ENCODE results near the gene SSR4.
"Not testable (repeated sequence)": the region's sequence is repeated elsewhere in the genome, so short reads cannot be mapped to it uniquely, and the experiment has no call there.

SSR4 gene

GRCh38 chrX:153803211-153804099 lies 9.0 kb downstream of the SSR4 start:
- DNase-seq (ENCODE audit: low read depth in 2 of 2, low spot score in 1 of 2), result no peak

GRCh38 chrX:153804100-153804595 lies 9.7 kb downstream of the SSR4 start:
- no peak for DNase-seq (ENCODE audit: low read depth in 2 of 2, low spot score in 1 of 2)

- no peak for DNase-seq (ENCODE audit: low read depth in 2 of 2, low spot score in 1 of 2)
These were observed 10.2 kb downstream of the SSR4 start for GRCh38 chrX:153804621-153805020.

- DNase-seq (ENCODE audit: low read depth in 2 of 2, low spot score in 1 of 2), result no peak
These were observed 11.0 kb downstream of the SSR4 start for GRCh38 chrX:153805436-153805835.

- no peak for DNase-seq (ENCODE audit: low read depth in 2 of 2, low spot score in 1 of 2)
These were observed 12.6 kb downstream of the SSR4 start for GRCh38 chrX:153806999-153807575.

GRCh38 chrX:153807976-153808375 lies 13.5 kb downstream of the SSR4 start:
- no peak for DNase-seq (ENCODE audit: low read depth in 2 of 2, low spot score in 1 of 2)

GRCh38 chrX:153812220-153812619 lies 17.8 kb downstream of the SSR4 start:
- no peak for DNase-seq (ENCODE audit: low read depth in 2 of 2, low spot score in 1 of 2)

GRCh38 chrX:153813161-153813560 lies 18.7 kb downstream of the SSR4 start:
- DNase-seq (ENCODE audit: low read depth in 2 of 2, low spot score in 1 of 2), result no peak

- DNase-seq (ENCODE audit: low read depth in 2 of 2, low spot score in 1 of 2), result no peak
These were observed 20.3 kb downstream of the SSR4 start for GRCh38 chrX:153814591-153815315.

GRCh38 chrX:153816831-153817690 lies 22.6 kb downstream of the SSR4 start:
- DNase-seq (ENCODE audit: low read depth in 2 of 2, low spot score in 1 of 2), result no peak

GRCh38 chrX:153818064-153818463 lies 23.6 kb downstream of the SSR4 start:
- not testable (repeated sequence) for DNase-seq (ENCODE audit: low read depth in 2 of 2, low spot score in 1 of 2)

- no peak for DNase-seq (ENCODE audit: low read depth in 2 of 2, low spot score in 1 of 2)
These were observed 24.3 kb downstream of the SSR4 start for GRCh38 chrX:153818571-153819383.

- DNase-seq (ENCODE audit: low read depth in 2 of 2, low spot score in 1 of 2), result no peak
These were observed 25.0 kb downstream of the SSR4 start for GRCh38 chrX:153819384-153820040.

- no peak for DNase-seq (ENCODE audit: low read depth in 2 of 2, low spot score in 1 of 2)
These were observed 26.1 kb downstream of the SSR4 start for GRCh38 chrX:153820601-153821000.

- no peak for DNase-seq (ENCODE audit: low read depth in 2 of 2, low spot score in 1 of 2)
These were observed 26.6 kb downstream of the SSR4 start for GRCh38 chrX:153821066-153821465.

GRCh38 chrX:153824348-153824747 lies 29.9 kb downstream of the SSR4 start:
- no peak for DNase-seq (ENCODE audit: low read depth in 2 of 2, low spot score in 1 of 2)

- DNase-seq (ENCODE audit: low read depth in 2 of 2, low spot score in 1 of 2), result no peak
These were observed 30.6 kb downstream of the SSR4 start for GRCh38 chrX:153825042-153825441.

- no peak for DNase-seq (ENCODE audit: low read depth in 2 of 2, low spot score in 1 of 2)
These were observed 32.5 kb downstream of the SSR4 start for GRCh38 chrX:153827016-153827415.

GRCh38 chrX:153827903-153828302 lies 33.4 kb downstream of the SSR4 start:
- no peak for DNase-seq (ENCODE audit: low read depth in 2 of 2, low spot score in 1 of 2)

Data from stimulated activated CD8-positive, alpha-beta memory T cell treated with anti-CD3 and anti-CD28 coated beads, Interleukin-4, amount 100 ng/mL, for 4 hours (primary cell).